ENCODE data around the gene CFAP69.

CFAP69 gene

DNA sequence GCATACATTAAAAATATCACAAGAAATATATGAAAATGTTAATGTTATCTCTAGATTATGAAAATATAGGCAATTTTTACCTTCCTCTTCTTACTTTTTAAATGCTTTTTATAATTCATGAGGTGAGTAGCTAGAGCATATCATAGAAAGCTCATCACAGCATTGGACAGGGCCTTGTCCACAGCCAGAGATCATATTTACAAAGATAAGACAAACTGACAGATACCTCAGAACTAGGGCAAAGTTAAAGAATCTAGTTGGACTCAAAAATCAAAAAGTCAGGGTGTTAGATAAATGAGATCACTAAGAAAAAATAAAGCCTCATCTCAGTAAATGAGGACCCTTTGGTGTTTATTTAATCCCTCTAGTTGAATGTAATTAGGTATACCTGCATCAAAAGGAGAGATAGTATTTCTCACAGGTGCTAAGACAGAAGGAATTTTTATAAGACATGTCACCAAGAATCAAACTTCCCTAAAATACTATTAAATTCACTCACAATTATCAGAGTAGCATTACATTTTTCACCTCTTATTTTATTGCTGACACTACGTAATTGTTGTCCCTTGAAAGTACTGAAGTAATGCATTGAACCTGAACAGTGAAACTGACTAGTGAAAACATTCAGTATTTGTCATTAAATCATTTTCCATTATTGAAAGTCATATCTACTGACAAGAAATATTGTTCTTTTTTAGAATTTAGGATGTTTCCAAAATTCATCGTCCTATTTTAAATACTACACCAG is 25.6 kb downstream of the CFAP69 start:
- Mint-ChIP-seq H3K4me1 (no peaks in the 10 kb centered on the region), H3K36me3 (ENCODE audit: low read depth) (no peaks in the 10 kb centered on the region), H3K27ac (no peak overlapping the region), H3K4me3 (no peak overlapping the region), H3K9me3 (no peaks in the 10 kb centered on the region), H3K27me3 (ENCODE audit: low read depth, poor library complexity) (no peaks in the 10 kb centered on the region)
- DNase-seq, result no peak
- TF ChIP-seq, protein P1, sequence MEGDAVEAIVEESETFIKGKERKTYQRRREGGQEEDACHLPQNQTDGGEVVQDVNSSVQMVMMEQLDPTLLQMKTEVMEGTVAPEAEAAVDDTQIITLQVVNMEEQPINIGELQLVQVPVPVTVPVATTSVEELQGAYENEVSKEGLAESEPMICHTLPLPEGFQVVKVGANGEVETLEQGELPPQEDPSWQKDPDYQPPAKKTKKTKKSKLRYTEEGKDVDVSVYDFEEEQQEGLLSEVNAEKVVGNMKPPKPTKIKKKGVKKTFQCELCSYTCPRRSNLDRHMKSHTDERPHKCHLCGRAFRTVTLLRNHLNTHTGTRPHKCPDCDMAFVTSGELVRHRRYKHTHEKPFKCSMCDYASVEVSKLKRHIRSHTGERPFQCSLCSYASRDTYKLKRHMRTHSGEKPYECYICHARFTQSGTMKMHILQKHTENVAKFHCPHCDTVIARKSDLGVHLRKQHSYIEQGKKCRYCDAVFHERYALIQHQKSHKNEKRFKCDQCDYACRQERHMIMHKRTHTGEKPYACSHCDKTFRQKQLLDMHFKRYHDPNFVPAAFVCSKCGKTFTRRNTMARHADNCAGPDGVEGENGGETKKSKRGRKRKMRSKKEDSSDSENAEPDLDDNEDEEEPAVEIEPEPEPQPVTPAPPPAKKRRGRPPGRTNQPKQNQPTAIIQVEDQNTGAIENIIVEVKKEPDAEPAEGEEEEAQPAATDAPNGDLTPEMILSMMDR (IDR thresholded peaks at IDR 0.05), result no peak

DNA sequence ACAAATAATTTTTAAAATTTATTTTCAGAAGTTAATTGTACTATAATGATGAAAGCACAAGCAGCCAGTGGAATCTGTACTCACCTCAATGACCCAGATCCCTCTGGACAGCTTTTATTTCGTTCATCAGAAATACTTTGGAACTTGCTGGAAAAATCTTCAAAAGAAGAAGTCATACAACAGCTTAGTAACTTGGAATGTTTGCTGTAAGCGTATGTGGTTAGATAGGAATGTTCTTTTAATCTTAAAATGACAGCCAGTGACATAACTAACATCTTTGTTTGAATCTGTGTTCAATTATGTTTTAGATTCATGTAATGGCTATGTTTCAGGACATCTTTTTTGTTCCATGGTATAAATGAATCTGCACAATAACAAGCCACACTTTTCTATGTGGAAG is 26.8 kb downstream of the CFAP69 start:
- Mint-ChIP-seq H3K9me3 (no peaks in the 10 kb centered on the region), H3K4me1 (no peaks in the 10 kb centered on the region), H3K27ac (no peak overlapping the region), H3K27me3 (ENCODE audit: low read depth, poor library complexity) (no peaks in the 10 kb centered on the region), H3K4me3 (no peak overlapping the region), H3K36me3 (ENCODE audit: low read depth) (no peaks in the 10 kb centered on the region)
- no peak for DNase-seq
- TF ChIP-seq, protein P1 (IDR thresholded peaks at IDR 0.05), result no peak

DNA sequence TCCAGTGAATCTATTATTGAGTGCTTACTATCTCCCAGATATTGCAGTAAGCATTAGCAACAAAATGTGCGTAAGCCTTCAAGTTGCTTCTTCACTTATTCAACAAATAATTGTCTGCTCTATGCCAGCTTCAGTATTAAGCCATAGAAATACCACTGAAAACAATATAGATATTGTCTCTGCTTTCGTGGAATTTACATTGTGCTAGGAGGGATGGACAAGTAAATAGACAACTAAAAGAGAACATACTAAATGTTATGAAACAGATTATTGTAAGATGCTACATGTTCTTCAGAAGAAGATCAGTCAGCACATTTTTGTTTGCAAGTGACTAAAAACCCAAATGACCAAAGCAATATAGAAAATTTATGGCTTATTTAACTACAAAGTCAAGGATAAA is 27.3 kb downstream of the CFAP69 start:
- DNase-seq, result no peak
- TF ChIP-seq, protein P1 (IDR thresholded peaks at IDR 0.05), result no peak
- H3K4me1 Mint-ChIP-seq, result no peaks in the 10 kb centered on the region
- no peaks in the 10 kb centered on the region for H3K27me3 Mint-ChIP-seq (ENCODE audit: low read depth, poor library complexity)
- H3K9me3 Mint-ChIP-seq, result no peaks in the 10 kb centered on the region
- no peak overlapping the region for H3K4me3 Mint-ChIP-seq
- no peak overlapping the region for H3K27ac Mint-ChIP-seq
- no peaks in the 10 kb centered on the region for H3K36me3 Mint-ChIP-seq (ENCODE audit: low read depth)

- no peaks in the 10 kb centered on the region for H3K4me1 Mint-ChIP-seq
- no peaks in the 10 kb centered on the region for H3K36me3 Mint-ChIP-seq (ENCODE audit: low read depth)
- H3K9me3 Mint-ChIP-seq, result no peaks in the 10 kb centered on the region
These were observed 29.2 kb downstream of the CFAP69 start for GRCh38 chr7:90274161-90274560.

GRCh38 chr7:90276033-90276728 is 31.2 kb downstream of the CFAP69 start:
- Mint-ChIP-seq H3K4me3 (no peak overlapping the region), H3K27me3 (ENCODE audit: low read depth, poor library complexity) (no peaks in the 10 kb centered on the region), H3K36me3 (ENCODE audit: low read depth) (no peaks in the 10 kb centered on the region), H3K27ac (no peak overlapping the region), H3K9me3 (no peaks in the 10 kb centered on the region), H3K4me1 (no peaks in the 10 kb centered on the region)
- TF ChIP-seq, protein P1 (IDR thresholded peaks at IDR 0.05), result no peak
- no peak for DNase-seq

More at GRCh38 chr7:90274161-90274560, 29.2 kb downstream of the CFAP69 start:
- Mint-ChIP-seq H3K4me3 (no peak overlapping the region), H3K27me3 (ENCODE audit: low read depth, poor library complexity) (no peaks in the 10 kb centered on the region), H3K27ac (no peak overlapping the region)
- TF ChIP-seq, protein P1 (IDR thresholded peaks at IDR 0.05), result no peak
- DNase-seq, result no peak
